ENCODE measurements around the gene DMAP1.

GRCh38 chr1:44170281-44170823 lies 42.9 kb upstream of the DMAP1 start:
- TF ChIP-seq MIER1 (IDR thresholded peaks at IDR 0.05; ENCODE audit: low read depth) = no peak
- TF ChIP-seq L3MBTL2 (IDR thresholded peaks at IDR 0.05) = no peak
- no peak for TF ChIP-seq HLTF (IDR thresholded peaks at IDR 0.05)
- no peak for TF ChIP-seq ZNF324 (CRISPR knock-in tag; IDR thresholded peaks at IDR 0.05)
- TF ChIP-seq CTCF (IDR thresholded peaks at IDR 0.05 in 2 of 3, conservative IDR thresholded peaks at IDR 0.05 in 1 of 3; ENCODE audit: insufficient read depth in 2 of 3, low read depth in 1 of 3, low read length in 3 of 3) = peak in 2 of 3 experiments; percentile 23 to 30; a peak in 2 of 6 replicates

All from K562 (cell line).